Astrocyte of the spinal cord (primary cell): ENCODE data around the gene STOML1.

Experiments used
- DNase-seq: peaks from one replicate; pipeline ENCODE4 v3.0.0; 2011; ENCODE audit warnings: low read depth, low spot score
- H3K4me3 ChIP-seq: 2 replicates; pipeline ENCODE4 v1.5.1; 2011; ENCODE audit warnings: low read depth, mild to moderate bottlenecking, low read length, moderate library complexity
- CTCF ChIP-seq: IDR thresholded peaks from 2 replicates; pipeline ENCODE4 v1.5.1; 2012; ENCODE audit warnings: low read depth, mild to moderate bottlenecking, low read length, inconsistent platforms
- in situ Hi-C: cut with HindIII; loops from 2 replicates; pipeline ENCODE4 v1.10.0; 2017; ENCODE audit warnings: low sequenced_read_pairs

Gene STOML1

GRCh38 chr15:74032046-74032445 lies 40.0 kb upstream of the STOML1 start:
- no peak for TF ChIP-seq CTCF
- DNase-seq = no peak
- in situ Hi-C loops = no loop called here

GRCh38 chr15:74028646-74029045 lies 36.6 kb upstream of the STOML1 start:
- in situ Hi-C loops = no loop called here
- TF ChIP-seq CTCF = no peak

More at GRCh38 chr15:74032046-74032445, 40.0 kb upstream of the STOML1 start:
- no peak overlapping the region for H3K4me3 ChIP-seq

GRCh38 chr15:74027688-74028087 lies 35.6 kb upstream of the STOML1 start:
- H3K4me3 ChIP-seq = no peak overlapping the region
- TF ChIP-seq CTCF = no peak
- in situ Hi-C loops = no loop called here

More at GRCh38 chr15:74028646-74029045, 36.6 kb upstream of the STOML1 start:
- H3K4me3 ChIP-seq = no peak overlapping the region
- DNase-seq = no peak

DNA sequence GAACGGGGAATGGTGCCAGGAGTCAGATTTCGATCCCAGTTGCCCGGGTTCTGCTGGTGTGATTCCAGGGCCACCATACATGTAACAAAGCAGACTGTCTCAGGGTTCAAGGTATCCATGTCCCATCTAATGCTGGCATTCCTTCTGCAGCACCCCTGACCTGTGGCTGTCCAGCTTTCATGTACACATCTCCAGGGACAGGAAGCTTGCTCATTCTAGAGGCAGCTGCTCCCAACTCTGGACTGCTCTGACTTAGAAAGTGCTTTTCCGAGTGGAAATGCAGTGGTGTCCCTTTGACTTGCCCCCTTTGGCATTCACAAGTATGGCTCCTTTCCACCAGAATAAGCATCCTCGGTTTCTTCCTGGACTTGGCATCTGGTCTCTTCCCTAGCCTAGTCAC lies 33.3 kb upstream of the STOML1 start:
- no peak overlapping the region for H3K4me3 ChIP-seq
- no peak for DNase-seq
- no peak for TF ChIP-seq CTCF
- in situ Hi-C loops = no loop called here

More at GRCh38 chr15:74027688-74028087, 35.6 kb upstream of the STOML1 start:
- no peak for DNase-seq

DNA sequence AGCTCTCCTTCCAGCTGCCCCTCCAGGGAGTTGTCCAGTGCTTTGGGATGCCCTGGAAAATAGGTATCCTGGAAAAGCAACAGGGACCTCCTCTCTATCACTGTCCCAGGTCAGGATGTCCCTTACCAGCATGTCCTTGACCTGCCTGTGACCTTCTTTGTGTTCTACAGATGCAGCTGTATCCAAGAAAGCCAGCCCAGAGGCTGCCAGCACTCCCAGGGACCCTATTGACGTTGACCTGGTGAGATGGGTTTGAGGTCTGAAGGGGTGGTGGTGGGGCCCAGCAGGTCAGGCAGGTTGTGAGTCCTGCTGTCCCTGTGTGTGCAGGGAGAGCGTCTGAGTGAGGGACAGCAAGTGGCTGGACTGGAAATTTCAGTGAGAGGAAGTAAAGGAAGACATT lies 32.6 kb upstream of the STOML1 start:
- in situ Hi-C loops = no loop called here
- no peak overlapping the region for H3K4me3 ChIP-seq
- DNase-seq = no peak
- TF ChIP-seq CTCF = no peak

DNA sequence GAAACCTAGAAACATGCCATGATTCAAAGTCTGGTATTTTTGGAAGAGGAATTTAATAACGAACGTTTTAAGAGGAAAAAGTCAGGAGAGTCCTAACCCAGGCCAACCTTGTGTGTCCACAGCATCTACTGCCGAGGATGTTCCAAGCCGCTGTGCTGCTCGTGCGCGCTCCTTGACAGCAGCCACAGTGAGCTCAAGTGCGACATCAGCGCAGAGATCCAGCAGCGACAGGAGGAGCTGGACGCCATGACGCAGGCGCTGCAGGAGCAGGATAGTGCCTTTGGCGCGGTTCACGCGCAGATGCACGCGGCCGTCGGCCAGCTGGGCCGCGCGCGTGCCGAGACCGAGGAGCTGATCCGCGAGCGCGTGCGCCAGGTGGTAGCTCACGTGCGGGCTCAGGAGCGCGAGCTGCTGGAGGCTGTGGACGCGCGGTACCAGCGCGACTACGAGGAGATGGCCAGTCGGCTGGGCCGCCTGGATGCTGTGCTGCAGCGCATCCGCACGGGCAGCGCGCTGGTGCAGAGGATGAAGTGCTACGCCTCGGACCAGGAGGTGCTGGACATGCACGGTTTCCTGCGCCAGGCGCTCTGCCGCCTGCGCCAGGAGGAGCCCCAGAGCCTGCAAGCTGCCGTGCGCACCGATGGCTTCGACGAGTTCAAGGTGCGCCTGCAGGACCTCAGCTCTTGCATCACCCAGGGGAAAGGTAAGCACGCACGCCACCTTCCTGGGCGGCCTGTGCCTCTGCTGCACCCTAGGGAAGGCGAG lies 30.8 kb upstream of the STOML1 start:
- no peak for TF ChIP-seq CTCF
- no peak overlapping the region for H3K4me3 ChIP-seq
- no peak for DNase-seq
- in situ Hi-C loops = no loop called here
